Transverse colon (tissue), 4 donors: ENCODE measurements around the gene TRIM65. TPM values are rescaled to one million over a fixed set of nuclear protein-coding genes. Genes with fewer than 3 reads are reported as not detected.
A peak's percentile ranks its signal among the peaks of the same experiment; 100 is the strongest.

ENCODE experiments used
- DNase-seq: peaks from one replicate; pipeline ENCODE4 v3.0.0-alpha.2; 2019
- H3K27ac ChIP-seq, 4 donors: fragments of 200-600 bp; sonication (generic); 2 replicates each; pipeline ENCODE4 v1.5.1; 2016 to 2018; ENCODE audit warnings: inconsistent platforms in 4 of 4
- H3K27me3 ChIP-seq: fragments of 200-600 bp; sonication (generic); 2 replicates; pipeline ENCODE4 v1.5.1; 2017; ENCODE audit warnings: inconsistent platforms
- H3K36me3 ChIP-seq, 4 donors: fragments of 200-600 bp; sonication (generic); 2 replicates each; pipeline ENCODE4 v1.5.1; 2017 to 2019; ENCODE audit warnings: inconsistent platforms in 4 of 4
- H3K4me1 ChIP-seq, 4 donors: fragments of 200-600 bp; sonication (generic); 2 replicates each; pipeline ENCODE4 v1.5.1; 2017 to 2020; ENCODE audit warnings: inconsistent platforms in 4 of 4
- H3K4me3 ChIP-seq, 4 donors: fragments of 200-600 bp; sonication (generic); 1 replicate in 1 of 4; 2 replicates in 3 of 4; pipeline versions ENCODE4 v1.5.1 to v1.6.1; 2017 to 2019; ENCODE audit warnings: inconsistent platforms in 4 of 4
- H3K9me3 ChIP-seq, 2 donors: fragments of 200-600 bp; sonication (generic); 2 replicates each; pipeline ENCODE4 v1.5.1; 2017 to 2019; ENCODE audit warnings: inconsistent platforms in 2 of 2
- CTCF ChIP-seq, 5 experiments: fragments of 200-600 bp in 3 of 5; fragments of 450-650 bp in 2 of 5; sonication (generic) in 3 of 5; IDR thresholded peaks; 1 replicate in 2 of 5; 2 replicates in 3 of 5; pipeline ENCODE4 v1.5.1; 2016 to 2017; ENCODE audit warnings: antibody characterized with exemption in 5 of 5, inconsistent platforms in 3 of 5, mild to moderate bottlenecking in 2 of 5, moderate library complexity in 1 of 5
- EP300 ChIP-seq: sonication (generic); formaldehyde crosslinking; IDR thresholded peaks from one replicate; pipeline ENCODE4 v1.6.1; 2017; ENCODE audit warnings: antibody characterized with exemption, low read depth
- POLR2A ChIP-seq: fragments of 450-650 bp; IDR thresholded peaks from one replicate; pipeline ENCODE4 v1.6.1; 2016; ENCODE audit warnings: antibody characterized with exemption, mild to moderate bottlenecking, moderate library complexity
- POLR2AphosphoS5 ChIP-seq, 3 donors: sonication (generic); formaldehyde crosslinking; IDR thresholded peaks; one replicate each; pipeline ENCODE4 v1.6.1; 2016; ENCODE audit warnings: antibody characterized with exemption in 3 of 3
- WGBS, 2 donors: methylation state at CpG; one replicate each; pipeline ENCODE4 v1.1.5; 2018; ENCODE audit warnings: low coverage in 1 of 2; 5-methylcytosine and 5-hydroxymethylcytosine counted together
- in situ Hi-C, 4 donors: fragments of 200-750 bp; cut with MboI; loops; one replicate each; pipeline versions ENCODE4 v1.15.0 to v1.15.1; 2017; ENCODE audit warnings: low sequenced_read_pairs in 3 of 4, low pct_ligation_motif_present in 1 of 4, low pct_unique_long_range_greater_than_20kb in 1 of 4
- intact Hi-C: fragments of 100-400 bp; cut with DNase I; formaldehyde crosslinking; loops from one replicate; pipeline ENCODE4 v1.15.1; 2023; ENCODE audit warnings: low total_unique reads
- total RNA-seq, 4 donors: library from RNA; depleted of rRNA; stranded (reverse); fragments of >200 nt; gene quantifications; one replicate each; pipeline ENCODE4 v1.1.0, GENCODE V29; 2016

The TRIM65 gene
- total RNA-seq, 4 donors from 2014 or later = 16.8 to 21.7 (median 20.5) TPM

- 44% methylated on average over 18 of the region's 18 CpGs; no CpG with 5 or more reads in 1 of the 2 donors for WGBS, 2 donors
- Histone ChIP-seq H3K36me3 (no peaks in the 10 kb centered on the region), H3K4me1 (peaks cover 42 to 66% (median 51%) of the 10 kb centered on the region in 4 donors), H3K9me3 (no peaks in the 10 kb centered on the region), H3K4me3 (peak overlapping the region in 2 of 4 donors; percentile 73 to 76), H3K27me3 (no peaks in the 10 kb centered on the region), H3K27ac (peak overlapping the region; percentile 94 to 97 (median 96))
- in situ Hi-C loops (loop anchor here in 1 of 4 donors (25.0 kb wide), 1 partner anchor 113 kb away; the partner anchor contains the start of gene GALK1), intact Hi-C loops (loop anchor here (5.0 kb wide), 1 partner anchor 852 kb away; the partner anchor contains the start of genes JMJD6 and METTL23)
- peak; percentile 59 for DNase-seq
- no peak for TF ChIP-seq POLR2AphosphoS5 (IDR thresholded peaks at IDR 0.05)
- TF ChIP-seq POLR2A = no peak
- no peak for TF ChIP-seq EP300
- TF ChIP-seq CTCF (IDR thresholded peaks at IDR 0.05) = no peak
Observed at GRCh38 chr17:75875182-75875939, 21.4 kb downstream of the TRIM65 start.

GRCh38 chr17:75874323-75875181 lies 22.2 kb downstream of the TRIM65 start:
- intact Hi-C loops (loop anchor here (5.0 kb wide), 1 partner anchor 853 kb away; the partner anchor contains the start of genes JMJD6 and METTL23), in situ Hi-C loops (loop anchor here in 1 of 4 donors (25.0 kb wide), 1 partner anchor 112 kb away; the partner anchor contains the start of gene GALK1)
- H3K4me1 ChIP-seq = peaks cover 46 to 74% (median 58%) of the 10 kb centered on the region in 4 donors

GRCh38 chr17:75873587-75874322 lies 23.0 kb downstream of the TRIM65 start:
- Histone ChIP-seq H3K4me3 (no peak overlapping the region), H3K27me3 (no peaks in the 10 kb centered on the region), H3K9me3 (no peaks in the 10 kb centered on the region), H3K4me1 (peaks cover 51 to 76% (median 63%) of the 10 kb centered on the region in 4 donors), H3K27ac (peak overlapping the region; percentile 94 to 97 (median 96)), H3K36me3 (no peaks in the 10 kb centered on the region)
- no peak for DNase-seq
- TF ChIP-seq POLR2AphosphoS5 (IDR thresholded peaks at IDR 0.05) = no peak
- no peak for TF ChIP-seq CTCF (IDR thresholded peaks at IDR 0.05)
- TF ChIP-seq POLR2A = no peak
- no peak for TF ChIP-seq EP300
- WGBS, 2 donors = 66% methylated on average over 10 of the region's 11 CpGs; no CpG with 5 or more reads in 1 of the 2 donors
- intact Hi-C loops (no loop called here), in situ Hi-C loops (no loop called here)

More at GRCh38 chr17:75874323-75875181, 22.2 kb downstream of the TRIM65 start:
- DNase-seq = no peak
- Histone ChIP-seq H3K4me3 (no peak overlapping the region), H3K9me3 (no peaks in the 10 kb centered on the region), H3K27ac (peak overlapping the region; percentile 94 to 97 (median 96)), H3K36me3 (no peaks in the 10 kb centered on the region), H3K27me3 (no peaks in the 10 kb centered on the region)
- 60 to 86% methylated on average over 1 to 37 of the region's 38 CpGs for WGBS, 2 donors
- no peak for TF ChIP-seq EP300
- no peak for TF ChIP-seq POLR2A
- no peak for TF ChIP-seq POLR2AphosphoS5 (IDR thresholded peaks at IDR 0.05)
